MG63 (cell line): ENCODE results near the gene ZBTB4. TPM values are rescaled to one million over a fixed set of nuclear protein-coding genes. Genes with fewer than 3 reads are reported as not detected.
A peak's percentile ranks its signal among the peaks of the same experiment; 100 is the strongest.
"Not testable (repeated sequence)": the region's sequence is repeated elsewhere in the genome, so short reads cannot be mapped to it uniquely, and the experiment has no call there.

Source experiments
- DNase-seq: peaks from one replicate; pipeline ENCODE4 v3.0.0-alpha.2; 2020
- H3K27me3 ChIP-seq: fragments of 250-450 bp; sonication (Bioruptor Pico); 2 replicates; pipeline ENCODE4 v1.5.1; 2020; ENCODE audit warnings: mild to moderate bottlenecking, moderate library complexity
- H3K36me3 ChIP-seq: fragments of 250-450 bp; sonication (Bioruptor Pico); 2 replicates; pipeline ENCODE4 v1.5.1; 2020; ENCODE audit warnings: mild to moderate bottlenecking, moderate library complexity
- H3K4me3 ChIP-seq: fragments of 250-450 bp; sonication (Bioruptor Pico); 2 replicates; pipeline ENCODE4 v1.5.1; 2020; ENCODE audit warnings: mild to moderate bottlenecking, moderate library complexity
- H3K9me3 ChIP-seq: fragments of 250-450 bp; sonication (Bioruptor Pico); 2 replicates; pipeline ENCODE4 v1.5.1; 2020; ENCODE audit warnings: mild to moderate bottlenecking, moderate library complexity
- total RNA-seq: library from RNA; depleted of rRNA; stranded (reverse); fragments of >200 nt; shearing (Covaris generic); gene quantifications from 2 replicates; pipeline ENCODE4 v1.2.3, GENCODE V29; 2014; ENCODE audit warnings: low replicate concordance

ZBTB4 gene
- total RNA-seq, 1 experiment from 2014 or later, result 6.0 TPM

DNA sequence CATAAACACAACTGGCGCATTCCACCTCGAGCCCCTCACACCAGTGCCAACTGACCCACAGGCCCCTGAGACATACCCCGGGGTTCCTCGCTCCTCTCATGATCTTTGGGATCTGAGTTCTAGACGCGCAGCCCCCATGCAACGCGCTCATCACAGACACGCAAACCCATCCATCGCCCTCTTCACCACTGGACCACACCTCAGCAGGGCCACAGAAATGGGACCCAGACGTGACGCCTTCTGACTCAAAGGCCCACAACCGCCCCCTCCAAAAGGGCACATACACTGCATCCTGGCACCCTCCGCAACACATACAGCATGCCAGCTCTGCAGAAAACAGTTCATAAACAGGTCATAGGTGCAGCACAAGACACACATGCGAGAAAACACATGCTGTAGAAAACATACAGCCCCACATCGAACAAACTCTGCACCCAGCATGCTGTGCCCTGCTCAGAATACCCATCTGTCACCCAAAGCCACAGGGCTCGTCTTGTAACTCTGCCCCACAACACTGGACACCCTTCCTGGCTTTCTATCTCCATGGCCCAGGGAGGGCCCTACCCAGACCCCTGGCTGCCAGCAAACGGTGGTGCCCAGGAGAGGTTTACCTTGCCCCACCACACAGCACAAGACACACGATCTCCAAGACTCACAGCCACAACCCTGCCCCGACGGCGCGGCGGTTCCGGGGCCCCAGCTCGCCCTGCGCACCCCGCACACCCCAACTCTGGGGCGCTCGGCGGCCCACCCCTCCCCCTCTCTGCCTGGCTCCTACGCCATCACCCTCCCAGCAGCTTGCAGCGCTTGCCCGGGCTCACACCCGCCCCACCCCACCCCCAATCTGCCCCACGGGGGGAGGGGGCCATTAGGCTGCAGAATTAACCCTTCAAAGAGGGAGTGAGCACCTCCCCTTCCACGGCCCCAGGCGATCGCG, 887 bp downstream of the ZBTB4 start:
- H3K9me3 ChIP-seq, result no peaks in the 10 kb centered on the region
- DNase-seq, result peak; percentile 39
- no peaks in the 10 kb centered on the region for H3K27me3 ChIP-seq
- H3K4me3 ChIP-seq, result peak overlapping the region; percentile 63
- H3K36me3 ChIP-seq, result peaks cover 1% of the 10 kb centered on the region; the same call in 1 of the 2 replicates

DNA sequence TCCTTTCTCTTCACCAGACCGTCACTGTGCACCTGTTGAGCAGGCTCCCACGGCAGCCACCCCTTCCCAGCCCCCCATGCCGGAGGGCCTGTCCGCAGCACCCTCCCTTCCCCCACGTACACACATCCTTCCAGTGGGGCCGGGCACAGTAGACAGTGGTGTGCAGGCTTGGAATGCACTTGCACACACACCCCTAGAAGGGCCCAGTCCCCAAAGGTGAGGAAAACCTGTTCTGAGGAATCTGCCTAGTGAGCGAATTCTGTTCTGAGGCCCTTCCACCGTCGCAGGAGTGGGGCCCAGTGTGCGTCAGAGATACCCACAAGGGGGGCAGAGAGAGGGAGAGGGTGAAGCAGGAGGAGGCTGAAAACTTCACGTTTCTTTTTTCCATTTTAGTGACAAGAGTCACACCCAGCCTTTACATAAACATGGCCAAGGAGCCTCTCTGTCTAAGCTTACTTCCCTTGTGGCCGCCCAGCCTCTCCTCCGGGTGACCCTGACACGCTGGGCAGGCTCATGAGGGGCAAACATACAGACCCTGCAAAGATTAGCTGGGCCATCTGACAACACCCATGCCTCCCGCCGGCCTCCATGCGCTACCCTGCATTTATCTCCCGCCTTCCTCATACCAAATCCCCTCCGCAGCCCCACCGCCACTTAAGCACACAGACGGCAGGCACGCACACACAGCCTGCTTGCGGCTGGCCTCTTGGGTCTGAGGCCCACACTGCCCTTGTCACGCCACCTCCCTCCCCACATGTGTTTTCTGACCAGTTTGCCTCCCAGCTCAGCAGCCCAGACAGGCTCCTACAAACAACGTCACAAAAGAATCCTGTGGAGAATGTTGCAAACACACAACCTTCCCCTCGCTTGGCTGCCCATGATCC, 1.8 kb downstream of the ZBTB4 start:
- Histone ChIP-seq H3K36me3 (no peaks in the 10 kb centered on the region; the same call in 1 of the 2 replicates), H3K4me3 (peak overlapping the region; percentile 63), H3K27me3 (no peaks in the 10 kb centered on the region), H3K9me3 (no peaks in the 10 kb centered on the region)
- DNase-seq, result peak; percentile 47

DNA sequence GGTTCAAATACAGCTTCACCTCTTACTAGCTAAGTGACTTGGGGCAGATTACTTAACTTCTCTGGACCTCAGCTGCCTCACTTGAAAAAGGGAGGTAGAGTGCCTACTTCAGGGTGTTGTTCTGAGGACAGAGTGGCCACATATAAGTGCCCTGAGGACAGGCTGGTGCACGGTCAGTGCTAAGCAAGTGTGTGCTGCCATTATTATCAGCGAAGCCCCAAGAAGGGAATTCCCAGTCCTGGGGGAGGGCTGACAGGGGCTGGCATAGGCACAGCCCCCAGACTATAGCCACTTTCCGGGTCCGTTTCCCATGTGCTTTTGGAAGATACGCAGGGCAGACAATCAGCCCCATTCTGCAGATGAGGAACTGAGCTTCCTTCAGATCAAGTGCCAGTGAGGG, 2.5 kb downstream of the ZBTB4 start:
- H3K4me3 ChIP-seq, result no peak overlapping the region
- no peaks in the 10 kb centered on the region for H3K9me3 ChIP-seq
- no peaks in the 10 kb centered on the region; the same call in 1 of the 2 replicates for H3K36me3 ChIP-seq
- no peaks in the 10 kb centered on the region for H3K27me3 ChIP-seq
- no peak for DNase-seq

DNA sequence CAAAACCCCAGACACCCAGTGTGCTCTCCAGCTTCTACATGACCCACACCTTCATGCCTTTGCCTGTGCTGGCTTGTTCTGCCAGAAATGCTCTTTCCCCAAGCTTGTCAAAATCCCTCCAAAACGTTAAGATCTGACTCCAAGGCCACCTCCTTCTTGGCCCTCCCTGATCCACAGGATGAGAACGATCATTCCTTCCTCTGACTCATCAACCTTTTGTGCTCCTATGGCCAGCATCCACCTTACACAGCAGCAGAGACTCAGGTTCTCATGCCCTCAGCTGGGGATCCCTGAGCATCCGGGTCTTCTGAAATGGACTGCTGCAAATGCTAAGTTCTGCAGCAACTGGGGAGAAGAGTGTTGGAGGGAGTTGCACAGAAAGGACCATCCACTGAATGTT, 2.9 kb downstream of the ZBTB4 start:
- no peak overlapping the region for H3K4me3 ChIP-seq

DNA sequence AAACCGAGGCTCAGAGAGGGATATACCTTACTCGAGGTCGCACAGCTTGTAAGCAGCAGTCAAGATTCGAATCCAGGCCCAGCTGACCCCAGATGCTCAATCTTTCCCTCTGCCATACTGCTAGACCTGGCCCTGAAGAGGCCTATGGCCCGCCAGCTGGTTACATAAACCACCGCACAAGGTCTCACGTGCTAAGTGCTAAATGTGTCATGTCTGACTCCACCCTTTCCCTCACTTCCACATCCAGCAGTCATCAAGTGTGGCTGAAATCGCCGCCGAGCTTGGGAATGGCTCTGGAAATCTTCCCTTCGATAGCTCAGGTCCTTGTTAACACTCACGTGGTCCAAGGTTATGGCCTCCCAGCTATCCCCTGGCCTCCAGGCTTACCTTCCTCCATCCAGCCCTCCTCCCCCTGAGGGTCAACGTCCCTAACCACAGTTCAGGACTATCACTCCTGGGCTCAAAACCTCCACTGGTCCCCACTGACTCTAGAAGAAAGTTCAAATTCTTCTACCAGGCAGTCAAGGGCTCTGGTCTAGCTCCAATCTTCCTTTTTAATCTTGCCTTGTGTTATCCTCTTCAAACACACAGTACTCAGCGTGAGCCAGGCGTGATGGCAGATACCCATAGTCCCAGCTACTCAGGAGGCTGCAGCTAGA, 3.5 kb downstream of the ZBTB4 start:
- Histone ChIP-seq H3K27me3 (no peaks in the 10 kb centered on the region), H3K4me3 (no peak overlapping the region), H3K36me3 (no peaks in the 10 kb centered on the region; the same call in 1 of the 2 replicates), H3K9me3 (no peaks in the 10 kb centered on the region)
- no peak for DNase-seq

More for the DNA sequence above, 2.9 kb downstream of the ZBTB4 start:
- Histone ChIP-seq H3K9me3 (no peaks in the 10 kb centered on the region), H3K36me3 (no peaks in the 10 kb centered on the region; the same call in 1 of the 2 replicates), H3K27me3 (no peaks in the 10 kb centered on the region)
- peak; percentile 23 for DNase-seq

DNA sequence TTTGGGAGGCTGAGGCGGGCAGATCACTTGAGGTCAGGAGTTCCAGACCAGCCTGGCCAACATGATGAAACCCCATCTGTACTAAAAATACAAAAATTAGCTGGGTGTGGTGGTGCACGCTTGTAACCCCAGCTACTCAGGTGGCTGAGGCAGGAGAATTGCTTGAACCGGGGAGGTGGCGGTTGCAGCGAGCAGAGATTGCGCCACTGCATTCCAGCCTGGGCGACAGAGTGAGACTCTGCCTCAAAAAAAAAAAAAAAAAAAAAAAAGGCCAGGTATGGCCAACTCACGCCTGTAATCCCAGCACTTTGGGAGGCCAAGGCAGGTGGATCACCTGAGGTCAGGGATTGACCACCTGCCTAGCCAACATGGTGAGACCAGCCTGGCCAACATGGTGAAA, 4.7 kb downstream of the ZBTB4 start:
- not testable (repeated sequence) for H3K36me3 ChIP-seq, H3K4me3 ChIP-seq, DNase-seq, H3K27me3 ChIP-seq, H3K9me3 ChIP-seq

DNA sequence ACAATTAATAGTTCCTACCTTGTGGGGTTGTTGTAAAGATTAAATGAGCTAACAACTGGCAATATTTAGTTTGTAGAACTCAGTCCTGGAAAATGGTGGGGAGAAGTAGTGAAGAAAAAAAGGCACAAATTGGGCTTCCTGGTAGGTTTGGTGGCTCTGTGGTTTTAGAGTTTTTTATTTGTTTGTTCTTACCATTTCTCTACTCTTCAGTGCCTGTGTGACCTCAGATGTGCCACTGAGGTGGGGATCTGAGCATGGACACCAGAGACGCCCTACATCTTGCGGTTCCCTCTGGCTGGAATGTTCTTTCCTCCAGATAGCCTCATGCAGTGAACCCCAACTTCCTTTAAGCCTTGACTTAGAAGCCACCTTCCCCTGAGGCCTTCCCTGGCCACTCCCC, 7.7 kb downstream of the ZBTB4 start:
- H3K36me3 ChIP-seq, result peaks cover 3% of the 10 kb centered on the region; the same call in 1 of the 2 replicates
- DNase-seq, result no peak
- no peaks in the 10 kb centered on the region for H3K9me3 ChIP-seq
- H3K4me3 ChIP-seq, result no peak overlapping the region
- H3K27me3 ChIP-seq, result no peaks in the 10 kb centered on the region

DNA sequence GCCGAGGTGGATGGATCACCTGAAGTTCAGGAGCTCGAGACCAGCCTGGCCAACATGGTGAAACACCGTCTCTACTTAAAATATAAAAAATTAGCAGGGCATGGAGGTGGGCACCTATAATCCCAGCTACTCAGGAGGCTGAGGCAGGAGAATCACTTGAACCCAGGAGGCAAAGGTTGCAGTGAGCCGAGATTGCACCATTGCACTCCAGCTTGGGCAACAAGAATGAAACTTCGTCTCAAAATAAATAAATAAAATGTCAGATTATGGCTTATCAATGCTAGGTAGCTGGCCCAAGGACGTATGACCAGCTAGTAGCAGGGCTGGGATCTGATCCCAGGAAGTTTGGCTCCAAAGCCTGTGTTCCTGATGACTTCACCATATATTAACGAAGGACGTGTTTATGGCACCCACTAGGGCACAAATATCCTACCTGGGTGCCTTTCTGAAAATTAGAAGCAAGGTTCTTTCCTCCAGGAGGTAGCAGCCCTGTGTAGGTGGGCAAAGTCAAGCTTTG, 8.9 kb downstream of the ZBTB4 start:
- not testable (repeated sequence) for DNase-seq

DNA sequence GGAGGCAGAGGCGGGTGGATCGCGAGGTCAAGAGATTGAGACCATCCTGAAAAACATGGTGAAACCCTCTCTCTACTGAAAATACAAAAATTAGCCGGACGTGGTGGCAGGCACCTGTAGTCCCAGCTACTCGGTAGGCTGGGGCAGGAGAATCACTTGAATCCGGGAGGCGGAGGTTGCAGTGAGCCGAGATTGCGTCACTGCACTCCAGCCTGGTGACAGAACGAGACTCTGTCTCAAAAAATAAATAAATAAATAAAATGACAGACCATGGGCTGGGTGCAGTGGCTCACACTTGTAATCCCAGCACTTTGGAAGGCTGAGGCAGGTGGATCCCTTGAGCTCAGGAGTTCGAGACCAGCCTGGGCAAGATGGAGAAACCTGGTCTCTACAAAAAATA, 9.6 kb downstream of the ZBTB4 start:
- not testable (repeated sequence) for DNase-seq, H3K36me3 ChIP-seq, H3K27me3 ChIP-seq, H3K4me3 ChIP-seq, H3K9me3 ChIP-seq

More for the DNA sequence above, 8.9 kb downstream of the ZBTB4 start:
- not testable (repeated sequence) for H3K36me3 ChIP-seq, H3K9me3 ChIP-seq, H3K4me3 ChIP-seq, H3K27me3 ChIP-seq

DNA sequence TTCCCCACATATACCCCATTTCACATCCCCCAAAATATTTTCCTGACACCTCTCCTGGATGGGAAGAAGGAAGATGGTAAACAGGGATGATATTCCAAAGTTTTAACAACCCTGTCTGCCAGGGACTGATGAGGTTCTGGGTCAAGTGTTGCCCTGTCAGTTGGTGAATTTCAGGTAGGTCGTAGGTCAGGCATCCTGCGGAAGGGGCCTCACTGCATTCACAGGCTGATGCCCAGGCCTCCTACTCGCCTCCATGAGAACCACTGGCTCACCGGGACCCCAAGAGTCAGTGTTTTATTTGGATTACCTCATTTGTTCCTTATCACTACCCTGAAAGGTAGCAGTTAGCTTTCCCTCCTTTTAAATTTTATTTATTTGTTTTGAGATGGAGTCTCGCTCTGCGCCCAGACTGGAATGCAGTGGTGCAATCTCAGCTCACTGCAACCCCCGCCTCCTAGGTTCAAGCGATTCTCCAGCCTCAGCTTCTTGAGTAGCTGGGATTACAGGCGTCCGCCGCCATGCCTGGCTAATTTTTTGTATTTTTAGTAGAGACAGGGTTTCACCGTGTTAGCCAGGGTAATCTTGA, 10.5 kb downstream of the ZBTB4 start:
- peaks cover 3% of the 10 kb centered on the region; the same call in 1 of the 2 replicates for H3K36me3 ChIP-seq
- H3K9me3 ChIP-seq, result no peaks in the 10 kb centered on the region
- H3K4me3 ChIP-seq, result no peak overlapping the region
- no peak for DNase-seq
- H3K27me3 ChIP-seq, result no peaks in the 10 kb centered on the region

DNA sequence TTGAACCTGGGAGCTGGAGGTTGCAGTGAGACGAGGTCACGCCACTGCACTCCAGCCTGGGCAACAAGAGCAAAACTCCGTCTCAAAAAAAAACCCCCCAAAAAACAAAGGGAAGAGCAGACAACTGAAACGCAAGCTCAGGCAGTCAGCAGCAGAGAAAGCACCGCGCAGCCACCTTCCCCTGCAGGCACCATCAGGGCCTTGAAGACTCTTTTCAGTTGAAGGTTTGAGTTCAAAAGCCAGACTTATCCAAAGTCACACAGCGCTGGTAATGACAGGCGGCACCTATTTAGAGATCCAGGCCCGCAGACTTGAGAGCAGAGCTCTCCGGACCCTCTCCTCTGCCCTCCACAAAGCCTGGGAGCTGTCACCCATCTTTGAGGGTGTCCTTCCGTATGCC, 11.1 kb downstream of the ZBTB4 start:
- H3K9me3 ChIP-seq, result no peaks in the 10 kb centered on the region
- no peak for DNase-seq
- H3K36me3 ChIP-seq, result peaks cover 3% of the 10 kb centered on the region; the same call in 1 of the 2 replicates
- H3K4me3 ChIP-seq, result no peak overlapping the region
- no peaks in the 10 kb centered on the region for H3K27me3 ChIP-seq

DNA sequence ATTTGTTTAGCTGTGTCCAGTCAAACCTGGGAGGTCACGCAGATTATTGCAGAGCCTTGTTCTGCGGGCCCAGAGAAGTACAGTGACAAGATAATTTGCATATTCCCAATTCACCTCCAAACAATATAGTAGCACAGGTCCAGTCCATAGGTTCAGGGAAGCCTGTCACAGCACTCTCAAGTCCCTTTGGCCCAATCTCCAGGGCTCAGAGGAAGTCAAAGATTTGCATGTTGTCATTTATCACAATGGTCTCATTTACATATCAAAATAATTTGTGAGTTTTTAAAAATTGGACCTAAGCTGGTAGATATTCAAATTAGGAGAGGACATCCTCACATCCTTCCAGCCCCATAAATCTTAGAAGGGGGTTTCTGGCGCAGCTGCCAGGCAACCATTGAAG, 11.9 kb downstream of the ZBTB4 start:
- no peaks in the 10 kb centered on the region for H3K9me3 ChIP-seq
- no peak for DNase-seq
- H3K4me3 ChIP-seq, result no peak overlapping the region
- no peaks in the 10 kb centered on the region for H3K27me3 ChIP-seq
- H3K36me3 ChIP-seq, result peaks cover 3% of the 10 kb centered on the region; the same call in 1 of the 2 replicates

DNA sequence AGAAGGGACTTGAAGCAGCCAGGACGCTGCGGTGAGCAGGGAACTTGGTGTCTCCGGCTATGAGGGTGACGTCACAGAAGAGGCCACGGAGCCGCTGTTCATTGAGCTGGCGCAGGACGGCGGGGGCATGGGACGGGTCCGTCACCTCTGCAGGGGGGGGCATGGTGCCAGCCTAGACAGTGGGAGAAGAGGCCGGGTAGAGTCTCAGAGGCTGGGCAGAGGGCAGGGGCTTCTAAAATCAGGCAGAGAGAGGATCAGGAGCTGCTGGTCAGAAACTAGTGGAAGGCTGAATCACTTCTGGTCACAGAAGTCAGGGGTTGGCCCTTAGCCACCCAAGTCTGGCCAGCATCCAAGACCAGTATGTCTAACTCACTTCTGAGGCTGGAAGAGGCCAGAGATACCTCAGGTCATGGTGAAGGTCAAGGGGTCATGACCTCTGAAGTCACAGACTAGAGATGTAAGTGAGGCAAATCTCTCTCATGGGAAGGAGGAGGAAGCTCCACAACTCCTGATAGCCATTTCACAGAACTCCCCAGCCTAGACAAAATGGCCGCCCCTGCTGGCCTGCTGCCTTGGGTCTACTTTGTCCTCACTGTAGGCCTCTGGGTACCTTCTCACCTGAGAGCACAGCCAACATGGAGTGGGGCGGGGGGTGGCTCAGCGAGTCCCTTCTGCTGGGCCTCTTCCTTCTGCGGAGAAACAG, 12.6 kb downstream of the ZBTB4 start:
- DNase-seq, result peak; percentile 71
- Histone ChIP-seq H3K27me3 (no peaks in the 10 kb centered on the region), H3K36me3 (peaks cover 3% of the 10 kb centered on the region; the same call in 1 of the 2 replicates), H3K9me3 (no peaks in the 10 kb centered on the region), H3K4me3 (no peak overlapping the region)

DNA sequence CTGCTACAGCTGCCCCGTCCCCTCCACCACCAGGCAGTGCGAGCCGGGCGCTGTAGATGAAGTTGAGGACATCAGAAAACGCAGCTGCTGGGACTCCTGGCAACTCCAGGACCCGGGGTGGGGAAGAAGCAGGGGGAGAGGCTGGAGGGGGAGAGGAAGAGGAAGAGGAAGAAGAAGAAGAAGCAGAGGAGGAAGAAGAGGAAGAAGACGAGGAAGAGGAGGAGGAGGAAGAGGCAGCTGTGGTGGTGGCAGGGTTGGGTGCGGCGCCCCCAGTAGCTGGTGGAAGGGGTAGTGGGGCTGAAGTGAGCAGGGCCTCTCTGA, 13.2 kb downstream of the ZBTB4 start:
- no peak for DNase-seq
- Histone ChIP-seq H3K36me3 (peaks cover 3% of the 10 kb centered on the region; the same call in 1 of the 2 replicates), H3K4me3 (no peak overlapping the region), H3K27me3 (no peaks in the 10 kb centered on the region), H3K9me3 (no peaks in the 10 kb centered on the region)

DNA sequence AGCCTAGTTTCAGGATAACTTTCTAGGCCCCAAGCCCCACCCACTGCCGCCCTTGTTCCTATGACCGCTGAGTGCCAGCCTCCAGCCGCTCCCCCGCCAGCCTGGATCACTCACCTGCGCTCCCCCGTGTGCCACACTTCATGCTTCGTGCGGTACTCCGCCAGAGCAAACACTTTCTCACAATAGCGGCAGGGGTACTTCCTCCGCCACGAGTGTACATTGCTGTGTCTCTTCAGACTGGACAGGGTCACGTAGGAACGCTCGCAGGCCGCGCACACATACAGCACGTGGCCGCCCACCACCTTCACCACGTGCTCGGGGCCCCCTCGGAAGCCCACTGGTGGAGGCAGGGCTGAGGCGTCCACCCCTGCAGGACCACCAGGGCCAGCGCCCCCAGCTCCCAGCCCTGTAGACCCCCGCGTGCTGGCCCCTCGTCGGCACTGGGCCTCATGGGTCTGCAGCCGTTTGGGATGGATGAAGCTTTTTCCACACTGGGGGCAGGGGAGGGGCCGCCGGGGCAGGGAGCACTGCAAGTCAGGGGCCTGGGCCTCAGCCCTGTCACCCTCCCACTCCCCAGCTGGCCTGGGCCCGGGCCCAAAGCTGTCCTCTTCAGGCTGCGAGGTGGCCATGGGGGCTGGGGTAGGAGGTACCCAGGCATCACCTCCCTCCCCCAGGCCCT, 13.7 kb downstream of the ZBTB4 start:
- no peak for DNase-seq
- Histone ChIP-seq H3K27me3 (no peaks in the 10 kb centered on the region), H3K36me3 (peaks cover 3% of the 10 kb centered on the region; the same call in 1 of the 2 replicates), H3K4me3 (no peak overlapping the region), H3K9me3 (no peaks in the 10 kb centered on the region)
